ENCODE data around the gene CDC14A.
"Not testable (repeated sequence)": the region's sequence is repeated elsewhere in the genome, so short reads cannot be mapped to it uniquely, and the experiment has no call there.

Gene CDC14A
- 332 reads per million, percentile 96 among the genes with 10 or more reads in this experiment for total RNA-seq

GRCh38 chr1:100352267-100353070 lies at the start of gene CDC14A:
TSS of gene CDC14A (plus strand) at chr1:100352506. CDS start at chr1:100352955, 449 bp downstream.
- DNase-seq: peak; percentile 82

GRCh38 chr1:100302739-100303138 lies 49.6 kb upstream of the CDC14A start:
- no peak for DNase-seq

GRCh38 chr1:100304227-100304626 lies 48.1 kb upstream of the CDC14A start:
- no peak for DNase-seq

- no peak for DNase-seq
These were observed 47.4 kb upstream of the CDC14A start for GRCh38 chr1:100304921-100305320.

GRCh38 chr1:100305954-100306353 lies 46.4 kb upstream of the CDC14A start:
- no peak for DNase-seq

- no peak for DNase-seq
These were observed 45.5 kb upstream of the CDC14A start for GRCh38 chr1:100306735-100307313.

- no peak for DNase-seq
These were observed 43.5 kb upstream of the CDC14A start for GRCh38 chr1:100308777-100309176.

GRCh38 chr1:100309863-100310262 lies 42.4 kb upstream of the CDC14A start:
- DNase-seq: no peak

GRCh38 chr1:100313382-100313781 lies 38.9 kb upstream of the CDC14A start:
- DNase-seq: no peak

- no peak for DNase-seq
These were observed 35.7 kb upstream of the CDC14A start for GRCh38 chr1:100316622-100317021.

- DNase-seq: no peak
These were observed 31.8 kb upstream of the CDC14A start for GRCh38 chr1:100320311-100321099.

GRCh38 chr1:100321100-100321493 lies 31.2 kb upstream of the CDC14A start:
- DNase-seq: no peak

- DNase-seq: no peak
These were observed 30.8 kb upstream of the CDC14A start for GRCh38 chr1:100321506-100321905.

- no peak for DNase-seq
These were observed 29.7 kb upstream of the CDC14A start for GRCh38 chr1:100322436-100323211.

- DNase-seq: no peak
These were observed 28.7 kb upstream of the CDC14A start for GRCh38 chr1:100323419-100324106.

GRCh38 chr1:100325415-100326324 lies 26.6 kb upstream of the CDC14A start:
- no peak for DNase-seq

- DNase-seq: not testable (repeated sequence)
These were observed 26.0 kb upstream of the CDC14A start for GRCh38 chr1:100326325-100326670.

- DNase-seq: no peak
These were observed 24.2 kb upstream of the CDC14A start for GRCh38 chr1:100328133-100328532.

GRCh38 chr1:100331146-100331545 lies 21.2 kb upstream of the CDC14A start:
- not testable (repeated sequence) for DNase-seq

- DNase-seq: no peak
These were observed 20.0 kb upstream of the CDC14A start for GRCh38 chr1:100332331-100332730.

- DNase-seq: no peak
These were observed 16.9 kb upstream of the CDC14A start for GRCh38 chr1:100335436-100335835.

Data from effector CD4-positive, alpha-beta T cell (primary cell).